Suprapubic skin (tissue), 3 donors: Measurements from ENCODE around the gene ARHGEF1.
"Not testable (repeated sequence)": the region's sequence is repeated elsewhere in the genome, so short reads cannot be mapped to it uniquely, and the experiment has no call there.

Experiments used
- CTCF ChIP-seq, 2 donors: fragments of 200-600 bp in 1 of 2; fragments of 450-650 bp in 1 of 2; sonication (generic) in 1 of 2; IDR thresholded peaks; one replicate each; pipeline ENCODE4 v1.5.1; 2016 to 2019; ENCODE audit warnings: antibody characterized with exemption in 2 of 2, mild to moderate bottlenecking in 1 of 2, moderate library complexity in 1 of 2
- EP300 ChIP-seq: sonication (generic); formaldehyde crosslinking; IDR thresholded peaks from one replicate; pipeline ENCODE4 v1.6.1; 2017; ENCODE audit warnings: antibody characterized with exemption

- not testable (repeated sequence) for TF ChIP-seq EP300; CTCF (IDR thresholded peaks at IDR 0.05)
Observed at GRCh38 chr19:41939209-41939608, 56.2 kb downstream of the ARHGEF1 start.
